GM20431 (cell line): ENCODE data around the gene MAGI1.

Source experiments
- in situ Hi-C: fragments of 300-500 bp; cut with MseI, MboI; formaldehyde crosslinking; loops from one replicate; pipeline ENCODE4 v1.15.0; 2020; ENCODE audit warnings: low sequenced_read_pairs; ENCODE audit not compliant: unreplicated experiment

The MAGI1 gene

DNA sequence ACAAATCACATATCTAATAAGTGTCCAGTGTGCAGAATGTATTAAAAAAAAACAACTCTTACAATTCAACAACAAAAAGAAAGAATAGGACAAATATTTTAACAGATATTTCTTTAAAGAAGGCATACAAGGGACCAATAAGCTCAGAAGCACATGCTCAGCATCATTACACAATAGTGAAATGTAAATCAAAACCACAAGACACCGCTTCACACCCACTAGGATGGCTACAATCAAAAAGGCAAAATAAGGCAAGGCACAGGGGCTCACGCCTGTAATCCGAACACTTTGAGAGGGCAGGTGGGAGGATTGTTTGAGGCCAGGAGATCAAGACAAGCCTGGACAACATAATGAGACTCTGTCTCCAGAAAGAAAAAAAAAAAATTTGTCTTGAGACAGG lies 255.6 kb downstream of the MAGI1 start:
- in situ Hi-C loops = no loop called here

DNA sequence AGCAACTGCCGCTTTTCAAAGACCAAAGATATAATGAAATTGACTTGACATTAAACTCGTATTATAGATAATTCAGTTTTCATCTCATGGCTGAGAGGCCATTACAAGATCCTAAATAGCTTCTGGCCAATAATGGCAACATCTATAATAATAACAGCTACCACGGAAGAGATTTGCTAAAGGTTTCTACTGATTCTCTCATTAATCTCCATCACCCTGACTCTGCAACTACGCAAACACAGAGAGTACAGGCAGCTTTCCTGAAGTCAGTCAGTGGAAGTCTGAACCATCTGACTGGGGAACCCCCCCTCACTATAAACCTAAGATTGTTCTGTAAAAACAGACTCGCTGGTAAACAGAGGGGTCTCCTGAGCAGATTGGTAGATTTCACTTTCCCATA lies 257.1 kb downstream of the MAGI1 start:
- in situ Hi-C loops = no loop called here

DNA sequence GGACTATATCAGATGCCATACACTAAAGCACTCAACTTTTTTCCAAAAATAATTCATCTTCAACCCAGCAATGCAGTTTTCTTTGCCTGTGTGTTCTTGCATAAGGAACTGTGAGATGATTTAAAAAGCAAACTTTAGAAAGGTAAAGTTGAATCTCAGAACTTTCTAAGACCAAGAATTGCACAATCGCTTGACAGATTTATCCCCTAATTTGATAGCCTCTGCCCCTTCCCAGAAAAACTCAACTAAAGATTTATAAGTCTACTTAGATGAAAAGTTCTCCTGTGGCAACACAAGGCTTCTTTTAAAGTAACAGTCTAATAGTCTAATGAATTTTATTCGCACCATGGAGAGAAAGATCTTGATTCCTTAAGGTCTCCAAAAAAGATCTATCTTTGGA lies 259.3 kb downstream of the MAGI1 start:
- in situ Hi-C loops = no loop called here

DNA sequence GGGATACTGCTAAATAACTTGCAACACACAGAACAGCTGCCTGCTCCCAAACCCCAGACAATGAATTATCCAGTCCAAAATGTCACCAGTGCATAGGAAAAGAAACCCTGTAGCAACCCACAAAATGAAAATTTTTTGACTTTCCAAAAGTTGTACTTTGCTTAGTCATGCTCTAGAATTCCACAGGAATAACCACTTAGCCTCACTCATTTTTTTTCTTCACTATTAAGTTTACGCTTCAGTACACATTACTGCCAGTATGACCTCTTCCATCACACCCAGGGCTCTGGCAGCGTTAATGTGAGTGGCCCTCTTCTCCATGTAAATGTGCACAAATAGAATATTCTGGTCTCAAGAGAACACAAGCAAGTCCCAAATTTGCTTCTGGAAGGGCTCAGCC lies 259.8 kb downstream of the MAGI1 start:
- in situ Hi-C loops = no loop called here

DNA sequence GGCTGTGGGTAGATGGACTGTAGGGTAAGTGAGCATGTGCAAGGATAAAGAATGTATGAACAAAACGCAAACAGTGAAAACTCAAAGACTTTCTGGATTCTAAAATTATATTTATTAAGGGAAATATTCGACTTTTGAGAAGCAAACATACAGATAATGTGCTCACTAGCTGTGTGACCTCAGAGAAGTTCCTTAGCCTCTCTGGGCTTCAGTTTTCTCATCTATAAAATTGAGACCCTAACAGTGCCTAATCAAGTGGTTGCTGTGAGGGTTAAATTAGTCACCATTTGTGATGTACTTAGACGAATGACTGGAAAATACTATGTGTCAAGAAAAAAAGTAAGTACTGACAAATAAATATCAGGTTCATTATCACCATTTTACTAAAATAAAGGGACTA lies 261.7 kb downstream of the MAGI1 start:
- in situ Hi-C loops = no loop called here

DNA sequence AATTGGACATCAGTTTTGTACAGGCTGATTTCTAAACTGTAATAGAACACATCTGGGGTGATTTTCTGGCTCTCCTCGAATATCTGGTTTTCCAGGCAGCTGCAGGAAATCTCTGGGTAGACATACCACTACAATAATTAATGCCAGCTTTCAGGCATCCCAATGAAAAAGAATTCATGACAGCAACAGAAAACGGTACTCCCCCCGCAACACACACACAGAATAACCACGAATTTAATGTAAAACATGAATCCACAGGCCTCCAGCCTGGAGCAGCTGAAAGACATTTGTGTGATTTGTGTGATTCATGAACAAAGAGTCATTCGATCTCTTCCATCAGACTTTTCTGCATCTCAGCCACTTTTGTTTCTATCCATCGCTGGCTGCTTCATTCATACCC lies 262.2 kb downstream of the MAGI1 start:
- in situ Hi-C loops = no loop called here

DNA sequence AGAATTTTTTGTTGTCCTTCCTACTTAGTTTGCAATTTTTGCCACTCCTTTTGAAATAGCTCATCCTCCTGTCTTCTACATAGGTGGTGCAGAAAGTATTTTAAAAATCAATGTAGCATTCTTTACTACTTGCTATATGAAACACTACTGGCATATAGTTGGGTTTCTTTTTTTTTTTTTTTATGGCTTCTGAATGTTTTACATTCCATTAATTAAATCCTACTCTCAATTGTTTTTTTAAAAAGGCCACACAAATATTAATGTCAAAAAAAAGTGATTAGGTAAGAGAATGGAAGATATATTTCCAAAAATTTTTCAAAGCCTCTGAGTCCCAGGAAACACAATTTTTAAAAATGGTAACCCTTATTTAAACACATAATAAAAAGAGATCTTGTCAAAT lies 262.6 kb downstream of the MAGI1 start:
- in situ Hi-C loops = no loop called here

DNA sequence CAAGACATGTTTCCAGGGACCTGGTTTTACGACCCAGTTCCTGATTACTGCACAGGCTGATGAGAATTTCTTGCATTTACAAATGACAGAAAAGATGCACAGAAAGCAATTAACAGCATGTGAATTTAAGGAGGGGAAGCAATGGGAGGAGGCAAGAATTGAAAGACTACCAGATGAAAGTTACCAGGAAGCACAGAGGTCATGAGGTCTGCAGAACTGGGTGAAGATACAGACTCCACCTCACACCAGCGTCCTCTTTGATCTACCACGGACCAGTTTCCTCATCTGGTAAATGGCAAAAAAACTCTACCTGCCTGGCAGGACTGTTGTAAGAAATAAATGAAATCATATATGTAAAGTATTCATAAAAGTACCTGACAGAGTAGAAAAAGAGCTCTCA lies 266.0 kb downstream of the MAGI1 start:
- in situ Hi-C loops = no loop called here

DNA sequence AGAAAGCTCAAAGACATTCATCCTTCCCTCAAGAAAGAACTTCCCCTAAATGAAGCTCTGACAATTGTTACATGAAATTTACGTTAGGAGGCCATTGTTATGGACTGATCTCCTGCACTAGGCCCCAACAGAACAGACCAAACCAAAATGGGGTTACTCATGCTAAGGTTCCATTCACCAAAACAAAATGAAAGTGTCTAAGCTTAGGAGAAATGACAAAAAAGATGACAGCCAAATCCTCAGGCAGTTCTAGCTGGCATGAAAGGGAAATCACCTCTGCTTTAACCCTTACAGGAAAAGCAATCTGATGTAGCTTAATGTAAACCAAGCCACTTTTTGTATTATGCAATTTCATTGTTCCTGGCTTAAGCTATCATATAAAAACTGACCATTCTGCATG lies 271.2 kb downstream of the MAGI1 start:
- in situ Hi-C loops = no loop called here

DNA sequence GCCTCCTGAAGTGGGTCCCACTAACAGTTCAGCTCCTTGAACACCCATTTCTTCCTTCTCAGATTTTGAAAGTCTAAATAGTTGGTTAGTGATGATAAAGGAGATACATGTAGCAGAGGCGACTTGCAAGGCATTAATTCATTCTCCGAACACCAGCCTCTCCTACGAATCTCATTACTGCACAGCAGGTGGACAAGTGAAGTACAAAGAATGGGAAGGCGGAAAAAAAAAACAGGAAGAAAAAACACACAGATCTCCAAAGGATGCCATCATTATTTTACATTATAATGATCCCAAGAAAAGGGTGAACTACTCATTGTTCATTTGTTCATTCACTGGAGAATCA lies 276.5 kb downstream of the MAGI1 start:
- in situ Hi-C loops = no loop called here

DNA sequence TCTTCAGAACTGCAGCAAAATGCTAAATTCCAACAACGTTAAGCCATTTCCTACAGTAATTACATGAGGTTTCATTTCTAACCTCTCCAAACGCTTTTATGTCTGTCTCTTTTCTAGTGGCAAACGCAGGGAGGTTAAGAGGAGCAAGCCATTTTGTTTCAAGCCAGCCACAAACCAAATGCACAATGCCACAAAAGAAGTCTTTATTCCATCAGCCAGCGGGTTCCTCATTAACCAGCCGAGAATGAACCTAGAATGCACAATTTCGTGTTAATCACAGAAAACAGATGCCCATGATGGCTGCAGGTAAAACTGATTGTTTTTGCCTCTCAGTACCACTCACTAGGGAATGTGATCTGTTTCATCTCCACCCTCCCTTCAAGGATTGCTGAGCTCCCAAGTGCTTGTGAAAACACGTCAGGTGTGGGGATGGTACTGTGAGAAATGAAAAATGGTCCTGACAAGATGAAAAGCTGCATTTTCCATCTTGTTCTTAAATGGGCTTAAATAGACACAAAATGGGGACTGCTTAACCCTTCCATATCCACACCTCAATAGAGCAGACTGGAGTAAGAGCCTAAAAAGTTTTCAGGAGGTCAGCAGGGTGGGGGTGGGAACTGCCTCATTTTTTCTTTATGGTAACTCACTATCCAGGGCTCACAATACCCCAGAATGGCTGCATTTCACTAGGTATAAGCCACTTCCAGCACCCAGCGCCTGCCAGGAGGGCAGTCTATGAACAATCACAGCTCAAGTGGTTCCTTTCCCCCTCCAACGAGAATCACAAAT lies 277.1 kb downstream of the MAGI1 start:
- in situ Hi-C loops = no loop called here

DNA sequence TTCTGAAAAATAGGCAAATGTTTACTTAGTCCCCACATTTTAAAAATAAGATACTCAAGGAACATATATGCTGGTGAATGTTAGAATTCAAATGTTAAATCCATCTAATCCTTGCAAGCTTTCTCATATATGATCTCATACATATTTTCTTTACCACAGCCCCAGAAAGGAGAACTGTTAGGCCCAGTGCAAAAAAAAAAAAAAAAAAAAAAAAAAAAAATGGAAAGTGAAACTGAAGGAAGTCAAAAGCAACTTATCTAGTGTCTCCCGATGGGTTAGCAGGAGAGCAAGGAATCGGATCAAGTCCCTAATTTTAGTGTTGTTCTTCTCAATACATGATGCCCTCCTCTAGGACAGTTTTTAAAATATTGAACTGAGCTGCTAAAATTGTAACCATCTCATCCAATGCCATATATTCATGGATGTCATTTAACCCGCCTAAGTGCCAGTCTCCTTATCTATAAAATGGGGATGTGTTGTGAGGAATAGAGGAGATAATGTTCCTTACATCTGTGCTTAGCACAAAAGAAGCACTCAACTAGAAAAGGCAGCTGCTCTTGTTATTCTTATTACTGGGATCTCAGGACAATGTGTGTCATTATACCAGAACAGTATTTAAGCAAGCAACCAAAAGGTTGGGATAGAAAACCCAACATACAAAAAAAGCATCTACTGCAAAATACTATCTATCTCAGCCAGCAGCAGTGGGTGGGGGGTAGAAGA lies 279.7 kb downstream of the MAGI1 start:
- in situ Hi-C loops = no loop called here

DNA sequence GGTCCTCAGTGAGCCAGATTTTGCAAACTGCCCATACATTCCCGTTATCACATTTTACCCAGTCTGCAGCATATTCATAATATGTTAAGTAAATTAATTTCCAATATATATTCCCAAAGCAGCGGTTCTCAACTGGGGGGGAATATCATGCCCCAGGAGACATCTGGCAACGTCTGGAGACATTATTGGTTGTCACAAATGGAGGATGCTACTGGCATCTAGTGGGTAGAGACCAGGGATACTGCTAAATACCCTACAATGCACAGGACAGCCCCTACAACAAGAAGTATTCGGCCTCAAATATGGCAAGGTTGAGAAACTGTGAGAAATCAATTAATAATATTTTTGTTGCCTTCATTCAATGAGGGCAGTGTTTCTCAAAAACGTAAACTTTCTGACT lies 280.3 kb downstream of the MAGI1 start:
- in situ Hi-C loops = no loop called here

DNA sequence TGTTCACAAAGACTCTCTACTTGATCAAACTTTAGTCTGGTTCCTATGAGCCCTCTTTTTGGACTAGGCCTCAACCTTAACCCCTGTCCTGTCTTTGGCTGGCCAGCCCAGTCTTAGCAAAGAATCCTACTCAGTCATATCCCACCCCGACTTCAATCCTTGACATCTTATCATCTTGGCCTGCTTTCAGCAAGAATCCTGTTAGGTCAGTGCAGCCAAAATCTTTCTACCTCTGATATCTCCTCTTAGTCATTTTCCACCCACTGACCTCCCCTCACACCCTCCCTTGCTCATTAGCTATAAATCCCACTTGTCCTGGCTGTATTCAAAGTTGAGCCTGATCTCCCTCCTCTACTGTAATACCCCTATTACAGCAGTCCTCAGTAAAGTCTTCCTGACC lies 286.1 kb downstream of the MAGI1 start:
- in situ Hi-C loops = no loop called here

DNA sequence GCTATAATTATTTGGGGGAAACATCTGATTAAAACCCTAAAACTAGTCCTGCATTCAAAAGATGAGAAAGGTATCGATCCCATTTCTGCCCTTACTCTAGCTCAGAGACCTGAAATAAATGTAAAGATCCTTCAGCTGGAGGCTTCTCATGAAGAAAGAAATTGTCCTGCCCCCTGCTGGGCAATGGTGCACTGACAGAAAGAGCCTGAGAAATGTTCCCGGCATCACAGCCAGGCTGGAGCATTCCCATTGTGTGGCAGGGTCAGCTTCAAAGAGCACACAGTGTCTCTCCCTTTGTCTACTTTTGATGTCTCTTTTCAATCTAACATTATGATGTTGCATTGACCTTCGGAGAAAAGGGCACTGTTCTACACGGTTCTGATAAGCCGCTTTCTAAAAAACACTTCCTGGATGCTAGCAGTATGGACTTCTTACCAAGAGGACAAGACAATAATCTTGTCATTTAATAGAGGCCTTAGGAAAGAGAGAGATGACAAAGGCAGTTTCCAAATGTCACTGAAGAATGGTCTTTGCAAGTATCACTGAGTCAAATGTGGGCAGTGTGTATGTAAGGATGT lies 287.5 kb downstream of the MAGI1 start:
- in situ Hi-C loops = no loop called here

DNA sequence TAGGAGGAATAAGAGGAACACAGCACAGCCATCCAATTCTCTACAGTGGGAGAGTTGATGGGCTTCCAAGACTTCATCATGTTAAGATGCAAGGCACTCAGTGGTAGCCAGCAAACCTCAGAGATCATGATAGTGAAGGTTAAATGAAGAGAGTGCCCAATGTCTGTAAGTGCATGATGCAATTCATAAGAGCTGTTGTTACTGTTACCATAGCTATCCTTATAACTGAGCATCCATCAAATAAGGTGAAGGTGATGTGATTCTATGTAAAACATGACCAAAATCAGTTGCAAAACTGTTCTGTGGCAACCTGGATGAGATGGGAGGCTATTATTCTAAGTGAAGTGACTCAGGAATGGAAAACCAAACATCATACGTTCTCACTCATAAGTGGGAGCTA lies 289.7 kb downstream of the MAGI1 start:
- in situ Hi-C loops = loop anchor here (25.0 kb wide), 1 partner anchor 1212 kb away; no protein-coding TSS in a partner anchor

DNA sequence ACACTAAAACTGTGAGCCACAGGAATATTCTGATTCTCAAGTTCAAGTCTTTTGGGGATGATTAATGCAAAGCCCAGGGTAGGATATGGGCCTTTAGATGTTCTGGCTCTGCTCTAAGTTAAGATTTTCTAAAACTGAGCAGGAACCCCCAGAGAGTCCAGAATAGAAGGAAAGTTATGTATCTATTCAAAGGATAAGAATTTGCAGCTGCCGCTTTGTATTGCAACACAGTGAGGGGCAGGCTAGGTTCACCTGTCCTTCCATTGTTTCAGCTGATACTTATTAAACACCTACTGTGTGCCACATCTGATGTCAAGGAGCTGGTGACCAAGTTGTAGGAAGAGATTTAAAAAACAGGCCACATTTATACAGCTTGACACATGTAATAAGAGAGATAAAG lies 290.4 kb downstream of the MAGI1 start:
- in situ Hi-C loops = loop anchor here (25.0 kb wide), 1 partner anchor 1211 kb away; no protein-coding TSS in a partner anchor

DNA sequence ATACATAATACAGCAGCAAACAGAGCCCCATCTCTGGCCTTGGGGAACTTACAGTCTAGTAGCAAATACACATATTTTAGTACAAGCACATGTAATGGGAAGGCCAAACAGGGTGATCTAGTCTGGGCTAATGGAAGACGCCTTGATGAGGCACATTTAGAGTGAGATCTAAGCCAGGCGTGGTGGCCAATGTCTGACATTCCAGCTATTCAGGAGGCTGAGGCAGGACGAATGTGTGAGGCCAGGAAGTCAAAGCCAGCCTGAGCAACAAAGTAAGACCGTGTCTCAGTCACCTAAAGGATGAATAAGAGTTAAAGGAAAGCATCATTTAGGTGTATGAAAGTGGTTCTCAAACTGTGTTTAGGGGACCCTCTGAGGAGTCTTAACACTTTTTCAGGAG lies 291.9 kb downstream of the MAGI1 start:
- in situ Hi-C loops = loop anchor here (25.0 kb wide), 1 partner anchor 1210 kb away; no protein-coding TSS in a partner anchor

DNA sequence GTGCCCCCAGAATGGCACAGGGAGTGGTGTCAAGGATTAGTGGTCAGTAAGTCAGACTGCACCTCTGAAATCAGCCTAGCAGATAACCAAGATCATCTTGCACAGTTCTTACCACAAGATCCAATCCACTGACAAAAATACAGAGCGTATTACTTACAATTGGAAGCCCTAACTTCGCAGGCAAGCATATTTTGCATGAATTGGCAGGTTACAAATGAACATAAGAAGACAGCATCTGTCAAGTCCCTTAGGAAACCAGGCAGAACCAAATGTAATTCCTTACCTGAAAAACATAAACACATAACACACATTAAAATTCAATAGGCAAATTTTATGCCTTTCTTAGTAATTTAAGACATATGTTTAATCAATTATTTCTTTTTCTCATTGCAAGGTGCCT lies 293.4 kb downstream of the MAGI1 start:
- in situ Hi-C loops = loop anchor here (25.0 kb wide), 1 partner anchor 1208 kb away; no protein-coding TSS in a partner anchor

DNA sequence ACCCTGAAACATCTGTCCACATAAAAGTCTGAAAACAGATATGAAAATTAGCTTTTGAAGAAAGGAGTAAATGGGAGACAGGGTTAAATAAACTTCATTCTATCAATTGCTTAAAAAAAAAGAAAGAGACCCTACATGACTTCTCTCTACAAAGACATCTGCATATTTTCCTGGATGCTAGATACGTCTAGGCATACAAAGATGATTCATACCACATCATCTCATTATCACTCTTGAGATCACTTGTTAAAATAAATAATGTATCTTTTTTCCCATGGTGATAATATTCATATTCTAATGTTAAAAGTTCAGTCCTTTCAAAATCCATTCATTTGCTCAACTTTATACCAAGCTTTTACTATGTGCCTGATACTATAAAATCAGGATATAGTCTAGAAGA lies 295.8 kb downstream of the MAGI1 start:
- in situ Hi-C loops = loop anchor here (25.0 kb wide), 1 partner anchor 1206 kb away; no protein-coding TSS in a partner anchor

DNA sequence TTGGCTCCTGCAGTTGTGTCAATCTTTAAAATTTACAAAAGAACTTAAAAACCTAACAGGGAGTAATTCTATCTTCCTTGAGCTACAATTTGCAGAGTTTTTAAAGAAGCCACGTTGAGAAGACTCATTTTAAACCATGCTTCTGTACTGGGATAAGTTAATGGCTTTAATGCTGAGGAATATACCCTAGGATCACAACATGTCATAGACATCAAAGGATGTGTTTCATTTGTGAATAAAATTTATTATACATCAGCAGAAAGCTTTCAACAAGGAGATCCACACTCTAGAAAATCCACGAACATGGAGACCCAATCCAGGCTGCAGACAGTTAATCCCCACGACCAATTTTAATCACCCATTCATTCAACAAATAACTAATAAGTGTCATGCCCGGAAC lies 297.2 kb downstream of the MAGI1 start:
- in situ Hi-C loops = loop anchor here (25.0 kb wide), 1 partner anchor 1204 kb away; no protein-coding TSS in a partner anchor
